Thyroid gland (tissue), 4 donors: Measurements from ENCODE around the gene YBX3. TPM values are rescaled to one million over a fixed set of nuclear protein-coding genes. Genes with fewer than 3 reads are reported as not detected.

Experiments used
- DNase-seq, 2 donors: peaks; one replicate each; pipeline ENCODE4 v3.0.0-alpha.2; 2019
- H3K27ac ChIP-seq, 3 donors: fragments of 200-600 bp; sonication (generic); 1 replicate in 2 of 3; 2 replicates in 1 of 3; pipeline ENCODE4 v1.5.1; 2016 to 2019; ENCODE audit warnings: mild to moderate bottlenecking in 1 of 3, moderate library complexity in 1 of 3
- H3K27me3 ChIP-seq: fragments of 200-600 bp; sonication (generic); one replicate; pipeline ENCODE4 v1.5.1; 2019
- H3K36me3 ChIP-seq, 2 donors: fragments of 200-600 bp; sonication (generic); one replicate each; pipeline ENCODE4 v1.5.1; 2016 to 2019
- H3K4me1 ChIP-seq, 2 donors: fragments of 200-600 bp; sonication (generic); one replicate each; pipeline ENCODE4 v1.5.1; 2017 to 2019
- H3K4me3 ChIP-seq, 3 donors: fragments of 200-600 bp; sonication (generic); replicated peaks in 1 of 3; 1 replicate in 2 of 3; 2 replicates in 1 of 3; pipeline ENCODE4 v1.5.1; 2016; ENCODE audit warnings: mild to moderate bottlenecking in 1 of 3
- H3K9me3 ChIP-seq: fragments of 200-600 bp; sonication (generic); one replicate; pipeline ENCODE4 v1.5.1; 2017
- CTCF ChIP-seq, 6 experiments: fragments of 200-600 bp in 3 of 6; fragments of 450-650 bp in 3 of 6; sonication (generic) in 3 of 6; IDR thresholded peaks; one replicate each; pipeline ENCODE4 v1.5.1; 2016 to 2019; ENCODE audit warnings: antibody characterized with exemption in 6 of 6, mild to moderate bottlenecking in 2 of 6, inconsistent platforms in 1 of 6, moderate library complexity in 1 of 6
- POLR2A ChIP-seq, 2 donors: fragments of 450-650 bp; IDR thresholded peaks; one replicate each; pipeline ENCODE4 v1.6.1; 2017; ENCODE audit warnings: antibody characterized with exemption in 2 of 2, mild to moderate bottlenecking in 2 of 2, moderate library complexity in 1 of 2
- WGBS, 2 donors: methylation state at CpG; one replicate each; pipeline ENCODE4 v1.1.5; 2017; 5-methylcytosine and 5-hydroxymethylcytosine counted together
- intact Hi-C: fragments of 100-400 bp; cut with DNase I; formaldehyde crosslinking; loops from one replicate; pipeline ENCODE4 v1.15.1; 2023
- total RNA-seq, 4 donors: library from RNA; depleted of rRNA; stranded (reverse); fragments of >200 nt; gene quantifications; one replicate each; pipeline ENCODE4 v1.2.3, GENCODE V29; 2016

The YBX3 gene
- total RNA-seq, 4 donors from 2014 or later, result 123 to 351 (median 233) TPM

DNA sequence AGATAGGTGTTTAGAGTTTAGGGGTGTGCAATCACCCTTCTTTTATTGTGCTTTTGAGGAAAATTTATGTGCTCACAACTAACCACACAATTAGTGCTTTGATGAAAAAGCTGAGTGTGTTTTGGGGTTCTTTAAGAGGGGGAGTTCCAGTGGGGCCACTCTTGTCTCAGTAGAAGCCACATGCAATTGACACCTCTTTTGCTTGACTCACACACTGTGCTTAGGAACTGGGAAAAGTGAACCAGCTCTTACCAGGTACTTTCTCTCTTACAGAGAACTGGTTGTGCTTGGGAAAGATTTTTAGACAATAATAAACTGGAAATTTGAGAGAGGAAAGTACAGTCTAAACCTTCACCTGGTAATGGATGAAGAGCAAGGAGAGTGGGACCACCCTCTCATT is 12.3 kb upstream of the YBX3 start:
- Histone ChIP-seq H3K4me3 (no peak overlapping the region), H3K36me3 (no peaks in the 10 kb centered on the region), H3K27me3 (no peaks in the 10 kb centered on the region), H3K27ac (no peak overlapping the region), H3K9me3 (no peaks in the 10 kb centered on the region), H3K4me1 (no peaks in the 10 kb centered on the region)
- intact Hi-C loops, result no loop called here
- DNase-seq, result no peak
- no peak for TF ChIP-seq CTCF (IDR thresholded peaks at IDR 0.05)
- TF ChIP-seq POLR2A (IDR thresholded peaks at IDR 0.05), result no peak

DNA sequence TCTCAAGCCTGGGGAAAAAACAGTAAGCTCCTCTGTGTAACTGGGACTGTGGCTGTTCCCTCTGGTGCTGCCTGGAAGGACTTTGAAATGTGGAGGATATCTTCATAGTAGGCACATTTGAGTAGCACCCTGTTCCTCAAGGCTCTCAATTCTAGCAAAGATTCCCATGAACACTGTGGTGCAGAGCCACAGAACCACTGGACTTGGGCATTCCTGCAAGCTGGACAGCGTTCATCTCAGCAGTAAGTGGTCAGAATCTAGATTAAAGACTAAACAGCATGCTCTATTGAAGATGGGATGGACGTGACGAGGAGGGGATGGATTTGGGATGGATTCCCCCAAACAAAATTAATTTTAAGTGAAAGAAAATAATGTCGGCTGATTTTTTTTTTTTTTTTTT is 9.4 kb upstream of the YBX3 start:
- no peaks in the 10 kb centered on the region for H3K9me3 ChIP-seq
- H3K4me1 ChIP-seq, result no peaks in the 10 kb centered on the region
- intact Hi-C loops, result no loop called here
- WGBS, 2 donors, result 66 to 73% methylated on average over 4 of the region's 4 CpGs
- no peak overlapping the region for H3K4me3 ChIP-seq
- no peaks in the 10 kb centered on the region for H3K27me3 ChIP-seq
- no peaks in the 10 kb centered on the region for H3K36me3 ChIP-seq
- TF ChIP-seq POLR2A (IDR thresholded peaks at IDR 0.05) (no peak), CTCF (IDR thresholded peaks at IDR 0.05) (no peak)
- no peak overlapping the region for H3K27ac ChIP-seq
- no peak for DNase-seq

DNA sequence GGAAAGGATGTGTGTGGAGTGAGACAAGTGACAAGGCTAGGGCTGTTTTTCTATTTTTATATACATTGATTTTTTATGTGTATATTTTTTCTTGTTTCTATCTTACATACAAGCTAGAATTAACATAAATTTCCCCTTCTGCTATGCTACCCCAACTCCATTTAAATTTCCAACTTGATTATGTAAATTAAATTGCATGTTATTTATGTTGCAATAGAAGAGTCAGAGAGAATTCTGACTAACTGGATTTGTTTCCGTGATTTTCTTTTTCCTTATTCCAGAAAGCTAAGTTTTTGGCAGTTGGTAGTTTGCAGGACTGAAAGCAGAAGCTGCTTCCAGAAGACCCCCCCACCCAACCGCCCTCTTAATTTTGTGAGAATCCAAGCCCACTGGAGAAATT is 8.9 kb upstream of the YBX3 start:
- Histone ChIP-seq H3K27me3 (no peaks in the 10 kb centered on the region), H3K27ac (no peak overlapping the region), H3K4me3 (no peak overlapping the region), H3K9me3 (no peaks in the 10 kb centered on the region), H3K36me3 (no peaks in the 10 kb centered on the region), H3K4me1 (no peaks in the 10 kb centered on the region)
- DNase-seq, result no peak
- intact Hi-C loops, result no loop called here
- WGBS, 2 donors, result 86 to 92% methylated on average over 2 of the region's 2 CpGs
- TF ChIP-seq CTCF (IDR thresholded peaks at IDR 0.05) (no peak), POLR2A (IDR thresholded peaks at IDR 0.05) (no peak)

- Histone ChIP-seq H3K27ac (no peak overlapping the region), H3K36me3 (no peaks in the 10 kb centered on the region), H3K9me3 (no peaks in the 10 kb centered on the region), H3K27me3 (no peaks in the 10 kb centered on the region), H3K4me1 (no peaks in the 10 kb centered on the region), H3K4me3 (no peak overlapping the region)
- intact Hi-C loops, result no loop called here
- DNase-seq, result no peak
- TF ChIP-seq POLR2A (IDR thresholded peaks at IDR 0.05) (no peak), CTCF (IDR thresholded peaks at IDR 0.05) (no peak)
Observed at GRCh38 chr12:10730559-10730958, 7.4 kb upstream of the YBX3 start.

GRCh38 chr12:10728091-10728490 is 5.0 kb upstream of the YBX3 start:
- intact Hi-C loops, result no loop called here
- peaks cover 5% of the 10 kb centered on the region in 2 donors for H3K4me1 ChIP-seq
- H3K36me3 ChIP-seq, result no peaks in the 10 kb centered on the region
- TF ChIP-seq CTCF (IDR thresholded peaks at IDR 0.05) (no peak), POLR2A (IDR thresholded peaks at IDR 0.05) (no peak)
- no peak overlapping the region for H3K4me3 ChIP-seq
- no peak overlapping the region for H3K27ac ChIP-seq
- WGBS, 2 donors, result 82 to 91% methylated on average over 3 of the region's 3 CpGs
- no peaks in the 10 kb centered on the region for H3K27me3 ChIP-seq
- no peak for DNase-seq
- no peaks in the 10 kb centered on the region for H3K9me3 ChIP-seq
